Stimulated activated CD8-positive, alpha-beta memory T cell treated with anti-CD3 and anti-CD28 coated beads, Interleukin-12 subunit alpha, Interleukin-12 subunit beta, amount 100 ng/mL, for 4 hours (primary cell): ENCODE measurements around the gene MRPL20.
"Not testable (repeated sequence)": the region's sequence is repeated elsewhere in the genome, so short reads cannot be mapped to it uniquely, and the experiment has no call there.

Experiments
- DNase-seq: peaks from one replicate; pipeline ENCODE4 v3.0.0-alpha.2; 2020; ENCODE audit warnings: low read depth

Gene MRPL20

DNA sequence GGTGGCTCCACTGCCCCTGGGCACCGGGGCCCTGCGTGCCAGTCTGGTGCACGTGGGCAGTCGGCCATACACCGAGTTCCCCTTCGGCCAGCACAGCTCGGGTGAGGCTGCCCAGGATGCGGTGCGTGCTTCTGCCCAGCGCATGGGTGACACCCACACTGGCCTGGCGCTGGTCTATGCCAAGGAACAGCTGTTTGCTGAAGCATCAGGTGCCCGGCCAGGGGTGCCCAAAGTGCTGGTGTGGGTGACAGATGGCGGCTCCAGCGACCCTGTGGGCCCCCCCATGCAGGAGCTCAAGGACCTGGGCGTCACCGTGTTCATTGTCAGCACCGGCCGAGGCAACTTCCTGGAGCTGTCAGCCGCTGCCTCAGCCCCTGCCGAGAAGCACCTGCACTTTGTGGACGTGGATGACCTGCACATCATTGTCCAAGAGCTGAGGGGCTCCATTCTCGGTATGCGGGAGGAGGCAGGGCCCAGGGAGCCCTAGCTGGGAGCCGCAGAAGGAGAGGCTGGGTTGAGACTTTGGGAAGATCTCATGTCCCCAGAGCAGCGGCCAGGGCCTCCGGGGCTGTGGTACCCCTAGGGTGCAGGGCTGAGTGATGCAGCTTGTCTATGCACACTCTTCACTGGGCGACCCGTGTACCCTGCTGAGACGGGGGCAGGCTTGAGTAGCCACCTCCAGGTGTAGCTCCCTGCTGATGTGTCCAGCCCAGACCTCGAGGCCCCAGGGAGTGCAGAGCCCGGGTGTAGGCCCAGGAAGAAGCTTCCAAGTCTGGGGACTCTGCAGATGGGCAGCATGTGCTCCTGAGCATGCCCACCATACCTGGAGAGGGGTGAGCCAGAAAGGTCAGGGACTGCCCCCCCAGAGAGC lies 30.2 kb upstream of the MRPL20 start:
- DNase-seq = no peak

DNA sequence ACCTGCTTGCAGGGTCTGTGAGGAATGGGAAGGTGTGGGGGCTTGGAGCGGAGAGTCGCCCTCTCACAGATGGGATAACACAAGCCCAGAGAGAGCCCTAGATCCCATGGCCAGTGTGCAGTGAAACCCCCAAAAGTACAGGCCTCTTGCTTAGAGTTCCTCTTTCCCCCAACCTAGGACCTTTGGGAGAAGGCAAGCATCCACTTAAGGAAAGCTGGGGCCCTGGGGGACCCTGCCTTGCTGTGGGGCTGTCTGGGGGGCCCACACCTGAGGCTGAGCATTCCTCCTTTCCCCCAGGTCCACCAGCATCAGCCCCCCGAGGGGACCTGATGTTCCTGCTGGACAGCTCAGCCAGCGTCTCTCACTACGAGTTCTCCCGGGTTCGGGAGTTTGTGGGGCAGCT lies 29.5 kb upstream of the MRPL20 start:
- DNase-seq = no peak

DNA sequence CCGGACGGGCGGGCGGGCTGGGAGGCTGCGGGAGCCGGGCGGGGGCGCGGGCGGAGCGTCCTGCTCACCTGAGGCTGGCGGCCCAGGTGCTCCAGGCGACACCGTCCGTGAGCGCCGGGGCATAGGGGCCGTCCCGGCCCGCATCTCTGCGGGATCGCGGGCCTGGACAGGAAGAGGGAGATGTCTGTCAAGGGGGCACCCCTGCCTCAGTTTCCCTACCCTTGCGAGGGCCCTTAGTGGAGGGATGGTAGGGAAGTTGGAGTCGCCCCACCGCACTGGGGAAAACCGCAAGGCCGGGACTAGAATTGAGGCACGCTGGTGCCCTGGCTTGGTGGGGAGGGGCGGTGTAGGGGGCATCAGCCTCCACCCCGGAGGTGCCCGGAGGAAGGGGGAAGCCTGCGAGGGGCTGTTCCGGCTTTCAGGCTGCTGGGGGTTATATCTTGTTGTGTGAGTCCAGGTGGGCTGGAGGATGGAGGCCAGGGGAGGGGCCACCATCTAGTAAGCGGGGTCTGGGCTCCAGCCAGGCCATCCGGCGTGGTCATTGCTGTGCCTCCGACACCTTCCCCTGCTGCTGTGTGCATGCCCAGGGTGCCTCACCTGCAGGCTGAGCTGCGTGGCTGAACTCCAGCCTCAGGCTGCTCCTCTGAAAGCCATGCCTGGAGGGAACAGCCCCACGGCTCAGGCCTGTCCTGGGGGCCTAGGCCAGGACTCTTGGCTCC lies 29.0 kb upstream of the MRPL20 start:
- no peak for DNase-seq

DNA sequence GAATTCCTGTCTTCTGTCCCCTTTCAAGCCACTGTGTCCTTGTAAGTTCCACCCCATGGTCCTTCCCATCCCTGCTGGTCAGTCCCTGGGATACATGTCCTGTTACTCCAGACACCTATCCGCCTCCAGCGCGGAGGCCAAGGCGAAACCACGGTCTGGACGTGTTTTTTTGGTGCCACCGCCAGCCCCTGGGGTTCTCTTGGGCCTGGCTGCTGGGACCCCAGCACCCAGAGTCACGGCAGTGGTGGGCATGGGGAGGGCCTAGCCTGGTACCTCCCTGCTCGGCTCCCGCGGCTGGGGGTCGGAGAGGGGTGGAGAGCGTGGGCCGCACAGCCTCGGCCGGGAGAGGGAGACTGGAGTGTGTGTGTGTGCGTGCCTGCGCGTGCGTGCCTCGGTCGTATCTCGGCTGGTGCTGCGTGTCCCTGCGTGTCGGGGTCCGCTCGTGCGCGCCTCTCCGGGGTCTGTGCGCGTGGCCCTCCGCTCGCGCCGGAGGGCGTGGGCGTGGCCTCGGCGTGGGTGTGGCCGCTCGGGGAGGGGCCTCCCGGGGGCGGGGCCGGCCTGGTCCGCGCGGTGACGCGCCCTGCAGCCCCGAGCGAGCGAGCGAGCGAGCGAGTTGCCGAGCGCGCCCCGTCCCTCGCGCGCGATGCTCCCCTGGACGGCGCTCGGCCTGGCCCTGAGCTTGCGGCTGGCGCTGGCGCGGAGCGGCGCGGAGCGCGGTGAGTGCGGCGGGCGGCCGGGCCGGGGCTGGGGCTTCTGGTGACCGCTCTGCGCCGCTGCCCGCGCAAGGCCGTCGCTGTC lies 28.2 kb upstream of the MRPL20 start, which contains the start of gene VWA1:
TSS of gene VWA1 (plus strand) at position 585 of the 798 bp plus-strand sequence. CDS start at position 644, 59 bp downstream.
- DNase-seq = peak; percentile 45

DNA sequence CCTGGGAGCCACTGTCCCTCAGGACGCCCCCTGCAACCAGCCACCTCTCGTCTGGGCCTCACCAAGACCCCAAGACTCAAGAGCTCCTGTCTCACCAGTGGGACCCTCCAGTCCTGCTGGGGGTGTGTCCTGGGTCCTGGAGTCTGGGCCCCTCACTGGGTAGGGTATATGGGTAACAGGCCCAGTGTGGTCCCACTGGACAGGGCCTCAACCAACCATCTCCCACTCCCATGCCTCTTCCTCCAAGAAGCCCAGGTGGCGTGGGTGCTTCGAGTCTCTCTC lies 27.7 kb upstream of the MRPL20 start:
- DNase-seq = no peak

DNA sequence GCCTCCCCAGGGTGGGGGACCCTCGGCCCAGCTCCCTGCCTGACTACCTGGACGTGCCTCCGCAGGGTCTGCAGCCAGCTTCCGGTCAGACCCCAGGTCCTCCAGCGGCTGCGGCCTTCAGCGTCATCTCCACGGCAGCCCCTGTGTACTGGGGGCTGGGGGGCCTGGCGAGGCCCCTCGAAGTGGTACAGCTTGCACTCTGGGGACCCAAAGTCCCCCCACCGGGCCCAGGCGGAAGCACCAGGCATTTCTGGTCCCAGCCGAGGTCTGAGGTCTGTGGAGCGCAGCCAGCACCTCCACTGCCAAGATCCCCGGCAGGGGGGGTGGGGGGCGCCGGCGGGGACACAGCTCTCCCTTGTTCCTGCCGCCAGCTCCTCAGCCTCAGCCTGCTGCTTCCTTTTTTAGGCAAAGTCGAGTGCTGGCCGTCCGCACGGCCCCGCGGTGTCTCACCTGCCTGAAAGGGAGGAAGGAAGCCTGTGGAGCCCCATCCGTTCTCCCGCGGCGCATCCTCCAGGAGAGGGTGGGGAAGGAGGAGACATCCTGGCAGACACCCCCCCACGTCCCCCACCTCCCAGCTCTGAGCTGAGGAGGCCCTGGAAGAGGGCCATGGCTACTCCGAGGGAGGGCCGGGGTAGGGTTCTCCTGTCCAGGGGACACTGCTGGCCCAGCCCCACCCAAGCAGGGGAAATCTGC lies 27.2 kb upstream of the MRPL20 start:
- DNase-seq = no peak

DNA sequence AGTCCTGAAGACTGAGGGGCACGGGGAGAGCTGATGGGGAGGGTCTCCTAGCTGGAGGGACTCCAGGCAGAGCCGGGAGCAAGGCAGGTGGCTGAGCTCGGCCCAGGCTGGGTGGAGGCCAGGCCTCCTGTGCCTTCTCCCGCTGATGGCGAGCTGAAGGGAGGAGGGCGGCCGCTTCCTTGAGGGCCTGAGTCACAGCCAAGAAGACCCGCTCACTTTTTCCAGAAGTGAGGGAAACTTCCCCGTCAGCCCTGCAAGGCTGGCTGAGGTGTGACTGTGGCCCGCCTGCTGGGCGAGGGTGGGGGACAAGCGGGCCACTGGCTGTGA lies 26.7 kb upstream of the MRPL20 start:
- no peak for DNase-seq

DNA sequence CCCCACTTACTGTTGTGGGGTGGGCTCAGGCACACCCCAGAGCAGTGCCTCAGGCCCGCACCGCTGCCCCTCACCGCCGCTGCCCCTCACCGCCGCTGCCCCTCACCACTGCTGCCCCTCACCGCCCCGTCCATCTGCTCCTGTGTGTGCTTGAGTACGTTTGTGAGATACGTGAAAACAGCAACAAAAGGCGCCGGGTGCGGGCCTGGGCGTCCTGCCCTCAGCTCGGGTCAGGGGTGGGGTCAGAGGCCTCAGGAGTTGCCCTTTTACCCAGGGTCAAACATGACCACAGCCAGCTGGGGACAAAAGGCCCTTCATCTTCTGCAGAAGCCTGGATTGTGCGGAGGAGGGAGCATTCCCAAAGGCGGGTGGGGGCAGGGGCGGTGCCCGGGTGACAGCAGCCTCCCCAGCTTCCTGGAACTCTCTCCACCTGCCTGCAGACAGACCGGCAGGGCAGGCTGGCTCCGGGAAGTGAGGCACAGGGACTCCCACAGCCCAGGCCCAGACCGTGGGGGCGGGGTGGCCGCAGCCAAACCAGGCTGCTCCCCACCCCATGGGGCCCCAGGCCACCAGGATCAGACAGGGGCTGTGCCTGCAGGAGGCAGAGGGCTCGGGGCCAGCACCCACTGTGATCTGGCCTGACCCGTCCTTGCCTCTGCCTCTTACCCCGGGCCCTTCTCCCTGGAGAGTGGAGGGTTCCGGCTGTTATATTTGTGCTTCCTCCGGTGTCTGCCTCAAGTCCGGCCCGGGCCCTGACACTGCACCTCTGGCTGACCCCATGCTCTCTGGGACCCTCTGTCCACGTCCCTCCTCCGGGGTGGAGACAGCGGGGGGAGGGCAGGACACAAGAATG lies 26.1 kb upstream of the MRPL20 start:
- no peak for DNase-seq

DNA sequence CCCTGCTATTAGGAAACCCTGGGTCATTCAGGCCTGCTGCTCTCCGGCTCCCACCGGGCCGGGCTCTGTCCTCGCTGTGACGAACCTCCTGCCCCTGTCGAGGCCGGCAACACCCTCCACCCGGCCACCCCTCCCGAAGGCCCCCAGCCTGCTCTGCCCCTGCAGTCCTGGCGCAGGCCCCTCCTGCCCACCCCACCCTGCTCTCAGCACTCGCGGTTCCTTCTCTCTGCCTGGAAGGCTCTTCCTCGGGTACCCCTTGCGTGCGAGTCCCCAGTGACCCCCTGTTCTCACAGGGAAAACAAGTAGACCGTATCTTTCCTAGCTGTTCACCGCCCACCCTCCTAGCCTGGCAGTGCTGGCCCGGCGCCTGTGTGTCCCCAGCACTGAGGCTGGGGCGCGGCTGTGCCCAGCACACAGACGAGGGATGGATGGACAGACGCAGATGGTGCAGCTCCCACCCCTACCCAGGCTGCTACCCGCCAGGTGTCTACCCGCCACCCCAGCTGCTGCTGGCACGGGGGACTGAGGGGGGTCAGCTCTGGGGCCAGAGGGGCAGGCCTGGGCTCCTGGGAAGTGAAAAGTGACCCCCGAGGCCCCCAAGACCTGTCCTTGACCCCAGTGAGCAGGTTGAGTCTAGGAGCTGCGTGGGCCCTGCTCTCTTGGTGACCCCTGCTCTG lies 25.3 kb upstream of the MRPL20 start:
- no peak for DNase-seq

DNA sequence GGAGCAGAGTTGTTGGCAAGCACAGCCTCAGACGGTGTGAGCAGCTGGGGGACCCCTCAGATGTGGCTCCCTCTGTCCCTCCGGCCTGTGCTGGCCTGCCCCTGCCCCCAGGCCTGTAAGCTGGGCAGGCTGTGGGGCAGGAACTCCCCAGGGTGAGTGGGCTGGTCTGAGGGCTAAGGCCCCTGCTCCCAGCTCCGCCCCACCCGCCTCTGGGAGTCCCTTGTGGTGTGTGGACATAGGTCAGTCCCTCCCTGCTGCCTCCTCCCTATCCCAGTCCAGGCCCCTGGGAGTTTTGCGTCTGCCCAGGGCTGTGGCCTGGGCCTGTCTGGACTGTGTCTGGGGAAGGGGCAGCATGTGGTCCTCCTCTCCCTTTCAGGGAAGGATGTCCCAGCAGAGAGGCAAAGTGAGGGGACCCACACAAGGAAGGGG lies 24.8 kb upstream of the MRPL20 start:
- no peak for DNase-seq

DNA sequence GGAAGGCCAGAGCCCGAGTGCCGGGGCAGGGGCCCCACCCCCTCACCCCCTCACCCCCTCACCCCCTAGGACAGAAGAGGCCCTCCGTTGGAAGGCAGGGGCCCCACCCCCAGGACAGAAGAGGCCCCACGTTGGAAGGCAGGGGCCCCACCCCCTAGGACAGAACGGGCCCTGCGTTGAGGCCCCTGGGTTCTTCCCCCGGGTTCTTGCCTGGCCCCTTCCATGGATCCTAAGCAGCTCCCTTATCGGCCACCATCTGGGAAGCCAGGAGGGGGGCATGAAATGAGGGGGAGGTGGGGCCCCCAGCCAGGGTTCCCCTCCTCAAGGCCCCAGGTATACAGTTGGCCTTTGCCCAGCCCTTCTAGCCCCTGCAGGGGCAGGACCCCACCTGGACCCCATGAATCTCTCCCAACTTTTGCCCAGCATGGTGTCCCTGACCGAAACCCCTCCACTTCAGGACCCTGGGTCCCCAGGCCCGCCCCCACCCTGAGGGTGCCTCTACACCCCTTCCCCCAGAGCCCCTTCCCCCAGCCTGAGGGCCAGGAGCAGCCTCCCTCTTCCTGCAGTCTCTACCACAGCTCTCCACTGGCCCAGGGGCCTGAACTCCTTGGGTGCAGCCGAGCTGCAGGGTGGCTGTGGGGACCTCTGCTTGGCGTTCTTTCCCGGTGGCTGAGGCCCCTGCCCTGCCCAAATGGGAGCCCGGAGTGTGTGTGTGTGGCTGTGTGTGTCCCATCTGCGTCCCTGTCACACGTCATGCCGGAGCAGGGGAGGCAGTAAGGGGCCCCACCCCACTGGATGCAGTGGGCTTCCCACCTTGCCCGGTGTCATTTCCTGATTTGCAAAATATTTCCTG lies 24.1 kb upstream of the MRPL20 start:
- no peak for DNase-seq

DNA sequence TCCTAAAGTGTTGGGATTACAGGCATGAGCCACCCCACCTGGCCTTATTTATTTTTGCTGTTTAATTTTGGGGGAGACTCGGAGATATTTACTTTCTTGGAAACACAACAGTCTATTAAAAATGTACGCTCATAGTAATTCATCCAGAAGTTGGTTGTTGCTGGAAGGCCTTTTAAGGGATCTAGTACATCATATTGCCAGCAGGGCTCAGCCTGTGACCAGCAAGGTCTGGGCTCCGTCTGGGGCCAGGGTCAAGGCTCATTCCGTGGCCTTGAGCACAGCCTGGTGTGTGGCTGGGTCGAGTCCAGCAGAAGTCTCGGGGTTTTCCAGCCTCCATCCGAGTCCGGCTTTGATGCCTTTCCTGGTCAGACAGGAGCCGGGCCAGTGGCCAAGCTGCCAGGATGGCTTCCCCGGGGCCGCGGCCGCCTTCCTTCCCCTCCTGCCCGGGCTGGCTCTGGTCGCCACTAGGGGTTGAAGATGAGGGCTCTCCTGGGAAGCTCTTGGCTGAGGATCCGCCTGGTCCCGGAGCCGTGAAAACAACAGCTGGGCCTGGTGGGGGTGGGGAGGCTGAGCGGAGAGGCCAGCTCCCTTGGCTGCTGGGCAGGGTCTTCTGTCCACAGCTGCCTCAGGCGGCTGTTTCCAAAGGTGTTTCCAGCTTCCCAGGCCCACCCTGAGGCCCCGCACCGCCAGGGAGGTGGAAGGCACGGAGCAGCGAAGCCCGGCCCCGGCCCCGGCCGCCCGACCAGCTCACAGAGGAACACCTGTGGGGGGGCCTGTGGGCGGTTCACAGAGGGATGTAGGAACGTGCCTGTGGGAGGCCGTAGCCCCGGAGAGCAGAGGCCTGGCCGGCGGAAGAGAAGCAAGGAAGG lies 23.3 kb upstream of the MRPL20 start:
- DNase-seq = no peak

DNA sequence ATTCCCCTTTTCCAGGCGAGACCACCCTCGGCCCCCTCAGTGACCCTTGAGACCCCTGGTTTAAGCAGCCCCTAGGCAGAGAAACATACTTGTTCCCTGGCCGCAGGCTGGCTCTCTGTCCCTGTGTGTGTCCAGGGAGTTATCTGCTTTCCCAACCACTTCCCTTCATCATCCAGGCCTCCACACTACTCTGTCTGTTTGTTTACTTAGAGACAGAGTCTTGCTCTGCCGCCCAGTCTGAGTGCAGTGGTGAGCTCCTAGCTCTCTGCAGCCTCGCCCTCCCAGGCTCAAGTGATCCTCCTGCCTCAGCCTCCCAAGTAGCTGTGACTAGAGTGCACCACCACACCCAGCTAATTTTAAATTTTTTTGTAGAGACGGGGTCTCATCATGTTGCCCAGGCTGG lies 22.6 kb upstream of the MRPL20 start:
- no peak for DNase-seq

DNA sequence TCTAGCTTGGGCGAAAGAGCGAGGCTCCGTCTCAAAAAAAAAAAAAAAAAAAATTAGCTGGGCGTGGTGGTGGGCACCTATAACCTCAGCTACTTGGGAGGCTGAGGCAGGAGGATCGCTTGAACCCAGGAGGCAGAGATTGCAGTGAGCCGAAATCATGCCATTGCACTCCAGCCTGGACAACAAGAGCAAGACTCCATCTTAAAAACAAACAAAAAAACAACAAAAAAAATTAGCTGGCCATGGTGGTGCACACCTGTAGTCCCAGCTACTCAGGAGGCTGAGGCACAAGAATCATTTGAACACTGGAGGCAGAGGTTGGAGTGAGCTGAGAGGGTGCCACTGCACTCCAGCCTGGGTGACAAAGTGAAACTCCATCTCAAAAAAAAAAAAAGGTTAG lies 21.9 kb upstream of the MRPL20 start:
- DNase-seq = not testable (repeated sequence)

DNA sequence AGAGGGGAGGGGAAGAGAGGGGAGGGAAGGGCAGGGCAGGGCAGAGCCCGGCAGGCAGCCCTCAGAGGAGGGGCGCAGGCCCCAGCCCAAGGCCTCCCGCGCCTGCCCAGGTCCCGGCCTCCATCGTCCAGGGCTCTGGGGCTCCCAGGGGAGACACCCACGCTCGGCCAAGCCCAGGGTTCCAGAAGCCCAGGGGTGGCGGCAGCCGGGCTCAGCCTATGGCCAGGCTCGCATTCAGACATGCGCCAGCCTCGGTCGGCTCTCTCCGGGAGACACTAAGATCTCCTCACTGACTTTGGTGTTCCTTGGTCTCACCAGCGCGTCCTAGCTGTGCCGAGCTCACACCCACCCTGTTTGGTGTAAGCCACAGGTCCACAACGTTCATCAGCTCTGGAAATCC lies 21.1 kb upstream of the MRPL20 start:
- no peak for DNase-seq

DNA sequence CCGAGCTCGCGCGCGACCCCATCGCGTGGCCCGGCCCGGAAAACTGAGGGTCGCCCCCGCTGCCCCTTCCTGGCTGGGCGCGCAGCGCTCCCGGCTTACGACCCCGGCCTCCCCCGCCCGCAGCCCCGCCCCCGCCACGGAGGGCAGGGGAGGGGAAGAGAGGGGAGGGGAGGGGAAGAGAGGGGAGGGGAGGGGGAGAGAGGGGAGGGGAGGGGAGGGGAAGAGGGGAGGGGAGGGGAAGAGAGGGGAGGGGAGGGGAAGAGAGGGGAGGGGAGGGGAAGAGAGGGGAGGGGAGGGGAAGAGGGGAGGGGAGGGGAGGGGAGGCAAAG lies 20.7 kb upstream of the MRPL20 start:
- no peak for DNase-seq

DNA sequence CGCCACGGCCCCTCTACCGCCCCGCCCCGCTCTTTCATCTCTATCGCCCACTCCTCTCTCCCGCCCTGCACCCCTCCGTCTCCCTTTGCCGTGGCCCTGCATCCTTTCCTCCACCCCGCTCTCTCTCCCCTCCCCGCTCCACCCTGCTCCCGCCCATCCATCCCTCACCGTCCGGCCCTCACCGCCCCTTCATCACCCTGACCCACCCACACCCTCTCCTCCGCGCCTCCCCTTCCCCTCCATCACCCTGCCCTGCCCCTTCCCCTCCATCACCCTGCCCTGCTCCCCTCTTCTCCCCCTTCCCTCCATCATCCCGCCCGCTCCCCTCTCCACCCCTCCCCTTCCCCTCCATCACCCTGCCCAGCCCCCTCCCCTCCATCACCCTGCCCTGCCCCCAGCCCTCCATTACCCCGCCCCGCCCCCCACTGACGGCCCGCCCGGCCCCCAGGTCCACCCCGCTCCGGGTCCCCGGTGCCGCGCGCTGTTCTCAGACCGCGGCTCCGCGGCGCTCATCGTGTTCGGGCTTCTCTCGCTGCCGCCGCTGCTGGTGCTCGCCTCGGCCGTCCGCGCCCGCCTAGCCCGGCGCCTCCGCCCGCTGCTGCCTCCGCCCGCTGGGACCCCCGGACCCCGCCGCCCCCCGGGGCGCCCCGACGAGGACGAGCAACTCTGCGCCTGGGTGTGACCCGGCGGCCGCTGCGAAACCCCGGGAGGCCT lies 20.2 kb upstream of the MRPL20 start:
- no peak for DNase-seq

DNA sequence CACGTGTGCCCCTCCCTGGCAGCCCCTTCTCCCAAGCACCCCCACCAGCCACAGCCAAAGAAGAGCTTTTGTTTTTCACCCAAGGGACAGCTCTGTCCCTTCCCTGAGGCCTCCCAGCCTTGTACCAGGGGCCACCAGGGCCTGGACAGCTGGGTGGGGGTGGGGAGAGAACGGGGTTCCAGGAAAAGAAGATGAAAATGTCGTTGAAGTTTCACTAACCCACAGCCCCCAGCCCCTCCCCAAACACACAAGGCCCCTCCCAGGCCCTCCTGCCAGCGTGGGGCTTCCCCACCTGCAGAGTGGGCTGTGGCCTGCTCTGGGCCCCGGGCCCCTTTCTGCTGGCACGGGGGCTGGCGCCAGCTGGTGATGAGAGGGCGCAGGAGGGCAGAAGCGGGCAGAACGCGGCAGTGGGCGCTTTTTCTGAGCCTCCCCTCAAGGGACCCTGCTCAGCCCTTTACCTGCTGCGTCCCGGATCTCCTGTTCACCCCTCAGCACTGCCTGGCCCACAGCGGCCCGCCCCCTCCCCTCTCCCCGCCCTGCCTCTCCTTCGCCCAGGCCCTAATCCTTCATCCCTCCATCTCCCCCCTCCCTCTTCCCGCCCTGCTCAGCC lies 19.5 kb upstream of the MRPL20 start:
- DNase-seq = no peak
